Psoas muscle (tissue), 8 donors: ENCODE measurements around the gene SRPRA. TPM values are rescaled to one million over a fixed set of nuclear protein-coding genes. Genes with fewer than 3 reads are reported as not detected.

Experiments
- ATAC-seq, 4 donors: fragments of 200-7000 bp; cut with Tn5 transposase; one replicate each; pipeline ENCODE4 v1.9.1; 2020; ENCODE audit warnings: moderate library complexity in 3 of 4, mild to moderate bottlenecking in 2 of 4
- DNase-seq, 2 donors: peaks; one replicate each; pipeline ENCODE4 v3.0.0-alpha.2; 2020
- H3K27ac ChIP-seq: fragments of 200-600 bp; one replicate; pipeline ENCODE4 v1.8.0; 2022
- H3K27me3 ChIP-seq, 3 donors: fragments of 200-600 bp in 1 of 3; one replicate each; pipeline versions ENCODE4 v1.6.1 to v1.8.0; 2013 to 2022; ENCODE audit warnings: low read length in 2 of 3, mild to moderate bottlenecking in 2 of 3, moderate library complexity in 1 of 3; ENCODE audit not compliant: insufficient read depth in 3 of 3
- H3K36me3 ChIP-seq, 2 donors: fragments of 200-600 bp in 1 of 2; one replicate each; pipeline versions ENCODE4 v1.6.1 to v1.8.0; 2013 to 2022; ENCODE audit warnings: low read depth in 1 of 2, mild to moderate bottlenecking in 1 of 2, moderate library complexity in 1 of 2; ENCODE audit not compliant: insufficient read depth in 1 of 2
- H3K4me1 ChIP-seq: fragments of 200-600 bp; one replicate; pipeline ENCODE4 v1.8.0; 2022
- H3K4me3 ChIP-seq: fragments of 200-600 bp; one replicate; pipeline ENCODE4 v1.8.0; 2022; ENCODE audit warnings: mild to moderate bottlenecking
- H3K9me3 ChIP-seq: fragments of 200-600 bp; one replicate; pipeline ENCODE4 v1.8.0; 2022
- CTCF ChIP-seq: fragments of 200-600 bp; IDR thresholded peaks from one replicate; pipeline ENCODE4 v1.8.0; 2022; ENCODE audit warnings: antibody characterized with exemption
- WGBS, 3 donors: extraction: QIAGEN DNeasy Blood & Tissue Kit; methylation state at CpG; one replicate each; pipeline versions ENCODE4 v1.1.6 to v1.1.7; 2013; 5-methylcytosine and 5-hydroxymethylcytosine counted together
- intact Hi-C, 2 donors: fragments of 100-400 bp; cut with DNase I; formaldehyde crosslinking; loops; one replicate each; pipeline versions ENCODE4 v1.11.0 to v1.14.2; 2022
- polyA plus RNA-seq, 3 donors: library from polyadenylated mRNA; stranded (reverse); fragments of 200-250 nt; gene quantifications; one replicate each; pipeline ENCODE4 v1.2.3, GENCODE V29; 2013
- total RNA-seq, 4 donors: library from RNA; stranded (reverse); fragmentation: NEBNext Ultra II Directional in 2 of 4; extraction: Animal tissue kit (Norgen Biotek cat#: 25700) in 2 of 4; gene quantifications; one replicate each; pipeline versions ENCODE4 v1.2.1 to v1.2.4, GENCODE V29; 2021 to 2023
- donor health status: healthy with polysubstance abuse.
- donor health status: DM: no; HTN: no; CAD: no; lungs with moderate emphysema.
- donor health status: Bipolar disorder and iron deficiency.
- donor health status: healthy.
- donor health status: DM: yes; HTN: yes; CAD: no.
- donor health status: DM: no; HTN: no; CAD: no.
- donor health status: DM: no; HTN: no; CAD: no.
- donor health status: DM: yes; HTN: yes; CAD: no.

Gene SRPRA
- total and polyA plus RNA-seq, 7 donors = 48.7 to 105 (median 74.2) TPM

GRCh38 chr11:126281666-126282175, 13.0 kb upstream of the SRPRA start:
- TF ChIP-seq CTCF = no peak
- Histone ChIP-seq H3K4me1 (peaks cover 22% of the 10 kb centered on the region), H3K36me3 (peaks cover 0 to 19% of the 10 kb centered on the region in 2 donors), H3K4me3 (peak overlapping the region; percentile 68), H3K27me3 (no peaks in the 10 kb centered on the region), H3K9me3 (no peaks in the 10 kb centered on the region), H3K27ac (peak overlapping the region; percentile 94)
- ATAC-seq (no peak), DNase-seq (no peak)
- intact Hi-C loops = no loop called here
- WGBS, 3 donors = 89 to 95% (median 90%) methylated on average over 10 of the region's 10 CpGs

GRCh38 chr11:126281245-126281644, 12.6 kb upstream of the SRPRA start:
- Histone ChIP-seq H3K27ac (no peak overlapping the region), H3K27me3 (no peaks in the 10 kb centered on the region), H3K4me1 (peaks cover 22% of the 10 kb centered on the region), H3K4me3 (no peak overlapping the region), H3K36me3 (peaks cover 0 to 22% of the 10 kb centered on the region in 2 donors), H3K9me3 (no peaks in the 10 kb centered on the region)
- no peak for ATAC-seq
- WGBS, 3 donors = 82 to 90% (median 84%) methylated on average over 6 of the region's 6 CpGs
- no peak for DNase-seq
- TF ChIP-seq CTCF = no peak
- intact Hi-C loops = no loop called here

- peaks cover 22% of the 10 kb centered on the region for H3K4me1 ChIP-seq
- intact Hi-C loops = no loop called here
- H3K9me3 ChIP-seq = no peaks in the 10 kb centered on the region
- no peaks in the 10 kb centered on the region for H3K27me3 ChIP-seq
- DNase-seq (no peak), ATAC-seq (no peak)
- H3K27ac ChIP-seq = no peak overlapping the region
- TF ChIP-seq CTCF = no peak
- 64 to 75% (median 74%) methylated on average over 5 of the region's 5 CpGs for WGBS, 3 donors
- no peak overlapping the region for H3K4me3 ChIP-seq
- H3K36me3 ChIP-seq = peaks cover 0 to 27% of the 10 kb centered on the region in 2 donors
Observed at GRCh38 chr11:126280595-126280994, 11.9 kb upstream of the SRPRA start.

- WGBS, 3 donors = 71 to 78% (median 77%) methylated on average over 8 of the region's 8 CpGs
- Histone ChIP-seq H3K4me3 (no peak overlapping the region), H3K9me3 (no peaks in the 10 kb centered on the region), H3K4me1 (peaks cover 15% of the 10 kb centered on the region), H3K27ac (no peak overlapping the region), H3K36me3 (peaks cover 2 to 41% of the 10 kb centered on the region in 2 donors), H3K27me3 (no peaks in the 10 kb centered on the region)
- TF ChIP-seq CTCF = no peak
- ATAC-seq = no peak
- intact Hi-C loops = no loop called here
- no peak for DNase-seq
Observed at GRCh38 chr11:126279191-126279590, 10.5 kb upstream of the SRPRA start.

GRCh38 chr11:126277780-126278179, 9.1 kb upstream of the SRPRA start:
- no peak for DNase-seq
- Histone ChIP-seq H3K4me1 (peaks cover 8% of the 10 kb centered on the region), H3K27me3 (no peaks in the 10 kb centered on the region), H3K36me3 (peaks cover 5 to 55% of the 10 kb centered on the region in 2 donors), H3K9me3 (no peaks in the 10 kb centered on the region), H3K27ac (no peak overlapping the region), H3K4me3 (no peak overlapping the region)
- ATAC-seq = no peak
- no peak for TF ChIP-seq CTCF
- 81 to 89% (median 87%) methylated on average over 4 of the region's 4 CpGs for WGBS, 3 donors
- intact Hi-C loops = no loop called here
